GM19468 (cell line): Measurements from ENCODE around the gene BIN2.
A peak's percentile ranks its signal among the peaks of the same experiment; 100 is the strongest.

Source experiments
- ATAC-seq: cut with Tn5 transposase; IDR thresholded peaks from one replicate; pipeline ENCODE4 v1.9.1; 2021; ENCODE audit warnings: mild to moderate bottlenecking, moderate library complexity, moderate number of reproducible peaks; ENCODE audit not compliant: unreplicated experiment; ENCODE audit errors: extremely low read depth

The BIN2 gene

GRCh38 chr12:51323966-51324895 lies at the start of gene BIN2:
BIN2 (minus strand) TSS chr12:51324174; CDS start chr12:51324102, 72 bp downstream.
- peak; percentile 13 for ATAC-seq

GRCh38 chr12:51373187-51373586 lies 49.2 kb upstream of the BIN2 start:
- ATAC-seq, result no peak

- no peak for ATAC-seq
Observed at GRCh38 chr12:51372021-51372420, 48.0 kb upstream of the BIN2 start.

- no peak for ATAC-seq
Observed at GRCh38 chr12:51371295-51371953, 47.5 kb upstream of the BIN2 start.

GRCh38 chr12:51370667-51371066 lies 46.7 kb upstream of the BIN2 start:
- no peak for ATAC-seq

GRCh38 chr12:51369581-51369980 lies 45.6 kb upstream of the BIN2 start:
- no peak for ATAC-seq

- peak; percentile 96 for ATAC-seq
Observed at GRCh38 chr12:51368640-51369517, 44.9 kb upstream of the BIN2 start.

GRCh38 chr12:51365276-51365675 lies 41.3 kb upstream of the BIN2 start:
- ATAC-seq, result no peak

GRCh38 chr12:51364001-51364400 lies 40.0 kb upstream of the BIN2 start:
- no peak for ATAC-seq

GRCh38 chr12:51362747-51363342 lies 38.9 kb upstream of the BIN2 start:
- ATAC-seq, result no peak

- no peak for ATAC-seq
Observed at GRCh38 chr12:51362307-51362706, 38.3 kb upstream of the BIN2 start.

GRCh38 chr12:51361161-51362016 lies 37.4 kb upstream of the BIN2 start:
- no peak for ATAC-seq

GRCh38 chr12:51360315-51360714 lies 36.3 kb upstream of the BIN2 start:
- no peak for ATAC-seq

- ATAC-seq, result no peak
Observed at GRCh38 chr12:51359851-51360250, 35.9 kb upstream of the BIN2 start.

GRCh38 chr12:51358496-51358895 lies 34.5 kb upstream of the BIN2 start:
- no peak for ATAC-seq

GRCh38 chr12:51357374-51358047 lies 33.5 kb upstream of the BIN2 start:
- ATAC-seq, result no peak

- ATAC-seq, result no peak
Observed at GRCh38 chr12:51351913-51352532, 28.0 kb upstream of the BIN2 start.

- no peak for ATAC-seq
Observed at GRCh38 chr12:51349026-51349425, 25.1 kb upstream of the BIN2 start.
